Kidney (tissue), 14 donors: ENCODE results near the gene GFOD2. TPM values are rescaled to one million over a fixed set of nuclear protein-coding genes. Genes with fewer than 3 reads are reported as not detected.

Source experiments
- DNase-seq, 5 donors: peaks; one replicate each; pipeline ENCODE4 v3.0.0-alpha.2; 2013 to 2020
- FAIRE-seq: peaks from 2 replicates; lab custom pipeline; 2012; peaks lifted over from hg19 to GRCh38; lab: Jason Lieb, UNC
- H3K27ac ChIP-seq, 2 donors: one replicate each; pipeline ENCODE4 v1.7.0; 2013; ENCODE audit warnings: low read depth in 2 of 2, low read length in 2 of 2, inconsistent platforms in 1 of 2
- H3K27me3 ChIP-seq: one replicate; pipeline ENCODE4 v1.7.1; 2013; ENCODE audit warnings: low read length, inconsistent platforms; ENCODE audit not compliant: control insufficient read depth, insufficient read depth
- H3K36me3 ChIP-seq, 3 donors: one replicate each; pipeline versions ENCODE4 v1.7.0 to v1.7.1; 2013; ENCODE audit warnings: low read length in 3 of 3, control low read depth in 1 of 3, inconsistent platforms in 1 of 3; ENCODE audit not compliant: insufficient read depth in 3 of 3, control insufficient read depth in 2 of 3
- H3K4me1 ChIP-seq, 3 donors: one replicate each; pipeline versions ENCODE4 v1.7.0 to v1.7.1; 2013; ENCODE audit warnings: low read length in 3 of 3, inconsistent platforms in 1 of 3, low read depth in 1 of 3; ENCODE audit not compliant: control insufficient read depth in 2 of 3, insufficient read depth in 2 of 3
- H3K4me3 ChIP-seq, 3 donors: one replicate each; pipeline versions ENCODE4 v1.7.0 to v1.8.1; 2013; ENCODE audit warnings: low read length in 3 of 3, control low read depth in 1 of 3, inconsistent platforms in 1 of 3
- H3K9ac ChIP-seq, 3 donors: one replicate each; pipeline versions ENCODE4 v1.7.0 to v1.7.1; 2013; ENCODE audit warnings: low read length in 3 of 3, control low read depth in 1 of 3, inconsistent platforms in 1 of 3
- H3K9me3 ChIP-seq, 3 donors: one replicate each; pipeline versions ENCODE4 v1.7.0 to v1.7.1; 2013; ENCODE audit warnings: low read length in 3 of 3, control low read depth in 1 of 3, inconsistent platforms in 1 of 3; ENCODE audit not compliant: control insufficient read depth in 2 of 3, insufficient read depth in 1 of 3
- CTCF ChIP-seq: IDR thresholded peaks from 3 replicates; pipeline ENCODE4 v1.5.1; 2012; ENCODE audit warnings: mild to moderate bottlenecking, moderate library complexity, borderline replicate concordance; ENCODE audit not compliant: insufficient read depth; ENCODE audit errors: extremely low read depth
- intact Hi-C: fragments of 100-400 bp; cut with DNase I; formaldehyde crosslinking; loops from one replicate; pipeline ENCODE4 v1.11.1; 2022
- polyA plus RNA-seq: library from polyadenylated mRNA; stranded (reverse); fragments of 350-450 nt; fragmentation: Illumina TruSeq; extraction: RNeasy Lipid Tissue Mini Kit (QIAGEN cat#74804); gene quantifications from one replicate; pipeline ENCODE4 v1.2.3, GENCODE V29; 2014; ENCODE audit warnings: low read depth, low replicate concordance; ENCODE audit not compliant: insufficient read depth
- total RNA-seq: library from RNA; stranded (reverse); fragmentation: NEBNext Ultra II Directional; extraction: Animal tissue kit (Norgen Biotek cat#: 25700); gene quantifications from one replicate; pipeline ENCODE4 v1.2.1, GENCODE V29; 2021
- donor health status: control.
- donor health status: control.
- donor health status: control.
- donor health status: control.
- donor health status: control.
- donor health status: DM: yes; HTN: yes; CAD: no.
- donor health status: Normal renal cell carcinoma (clear cell type).

GFOD2 gene
- total and polyA plus RNA-seq, 2 donors from 2014 or later: 14.5 to 24.5 TPM

- peak; percentile 93 to 96 (median 93) for DNase-seq
- Histone ChIP-seq H3K4me3 (peak overlapping the region in 2 of 3 donors; percentile 12 to 79), H3K4me1 (peaks cover 0 to 24% (median 13%) of the 10 kb centered on the region in 3 donors), H3K27ac (peak overlapping the region in 1 of 2 donors; percentile 86), H3K27me3 (no peaks in the 10 kb centered on the region), H3K9me3 (no peaks in the 10 kb centered on the region), H3K36me3 (no peaks in the 10 kb centered on the region), H3K9ac (peak overlapping the region in 1 of 3 donors; percentile 78)
- FAIRE-seq: no peak
- peak; percentile 84 for TF ChIP-seq CTCF
- intact Hi-C loops: no loop called here
Measured at GRCh38 chr16:67667817-67668494, 51.2 kb downstream of the GFOD2 start.

- Histone ChIP-seq H3K27me3 (no peaks in the 10 kb centered on the region), H3K9me3 (no peaks in the 10 kb centered on the region), H3K9ac (peak overlapping the region in 1 of 3 donors; percentile 78), H3K27ac (peak overlapping the region; percentile 86 to 92), H3K4me1 (peaks cover 0 to 23% (median 11%) of the 10 kb centered on the region in 3 donors), H3K36me3 (peaks cover 0 to 3% (median 0%) of the 10 kb centered on the region in 3 donors), H3K4me3 (peak overlapping the region in 2 of 3 donors; percentile 77 to 79)
- DNase-seq: peak in 2 of 5 donors; percentile 75 to 83
- intact Hi-C loops: no loop called here
- no peak for FAIRE-seq
- no peak for TF ChIP-seq CTCF
Measured at GRCh38 chr16:67667453-67667816, 51.7 kb downstream of the GFOD2 start.

GRCh38 chr16:67666559-67667452, 52.3 kb downstream of the GFOD2 start, which contains the start of the genes C16orf86 and ENKD1:
Gene C16orf86 (plus strand): TSS chr16:67666814. CDS start chr16:67666971, 157 bp downstream.
Gene ENKD1 (minus strand): TSS chr16:67666750. CDS start chr16:67666442, 308 bp downstream.
- intact Hi-C loops: no loop called here

More at GRCh38 chr16:67666559-67667452, 52.3 kb downstream of the GFOD2 start, which contains the start of the genes C16orf86 and ENKD1:
- peaks cover 0 to 3% (median 0%) of the 10 kb centered on the region in 3 donors for H3K36me3 ChIP-seq
- H3K9ac ChIP-seq: peak within 1 kb of the TSS in 2 of 3 donors; percentile 69 to 78
- H3K27ac ChIP-seq: peak within 1 kb of the TSS; percentile 86 to 92
- H3K27me3 ChIP-seq: no peaks in the 10 kb centered on the region
- TF ChIP-seq CTCF: no peak
- H3K9me3 ChIP-seq: no peaks in the 10 kb centered on the region
- DNase-seq (peak; percentile 86 to 95 (median 93)), FAIRE-seq (no peak)
- peaks cover 0 to 23% (median 11%) of the 10 kb centered on the region in 3 donors for H3K4me1 ChIP-seq
- peak within 1 kb of the TSS; percentile 37 to 79 (median 77) for H3K4me3 ChIP-seq
